Non-pigmented ciliary epithelial cell (primary cell): ENCODE results near the gene CREBBP.

Source experiments
- DNase-seq: peaks from one replicate; pipeline ENCODE4 v3.0.0-alpha.2; 2010; ENCODE audit warnings: low read depth

CREBBP gene

GRCh38 chr16:3713587-3714242 is 166.8 kb downstream of the CREBBP start:
- DNase-seq, result no peak

GRCh38 chr16:3712861-3713372 is 167.6 kb downstream of the CREBBP start:
- DNase-seq, result no peak

- no peak for DNase-seq
Measured at GRCh38 chr16:3706253-3707012, 174.1 kb downstream of the CREBBP start.

GRCh38 chr16:3702082-3702481 is 178.4 kb downstream of the CREBBP start:
- no peak for DNase-seq

- no peak for DNase-seq
Measured at GRCh38 chr16:3701531-3701930, 179.0 kb downstream of the CREBBP start.

GRCh38 chr16:3698941-3699340 is 181.6 kb downstream of the CREBBP start:
- DNase-seq, result no peak

GRCh38 chr16:3696425-3697218 is 183.9 kb downstream of the CREBBP start:
- peak; percentile 78 for DNase-seq

GRCh38 chr16:3695610-3696369 is 184.7 kb downstream of the CREBBP start:
- DNase-seq, result no peak

- DNase-seq, result no peak
Measured at GRCh38 chr16:3694051-3694450, 186.5 kb downstream of the CREBBP start.

GRCh38 chr16:3691761-3692160 is 188.8 kb downstream of the CREBBP start:
- no peak for DNase-seq

- no peak for DNase-seq
Measured at GRCh38 chr16:3690980-3691720, 189.4 kb downstream of the CREBBP start.

GRCh38 chr16:3690470-3690928 is 190.0 kb downstream of the CREBBP start:
- peak; percentile 77 for DNase-seq

GRCh38 chr16:3689731-3690130 is 190.8 kb downstream of the CREBBP start:
- DNase-seq, result no peak

GRCh38 chr16:3687792-3688191 is 192.7 kb downstream of the CREBBP start:
- no peak for DNase-seq

- DNase-seq, result no peak
Measured at GRCh38 chr16:3687021-3687420, 193.5 kb downstream of the CREBBP start.

GRCh38 chr16:3681206-3681605 is 199.3 kb downstream of the CREBBP start:
- no peak for DNase-seq

GRCh38 chr16:3677994-3678393 is 202.5 kb downstream of the CREBBP start:
- DNase-seq, result no peak

- DNase-seq, result no peak
Measured at GRCh38 chr16:3675601-3676130, 204.8 kb downstream of the CREBBP start.
